NCI-H187 treated with DMSO at 0.1 percent for 48 hours (cell line): ENCODE data around the gene EIF4G3.
"Not testable (repeated sequence)": the region's sequence is repeated elsewhere in the genome, so short reads cannot be mapped to it uniquely, and the experiment has no call there.

Experiments used
- DNase-seq: peaks from one replicate; lab custom pipeline; 2025; lab: John Stamatoyannopoulos, UW

Gene EIF4G3

DNA sequence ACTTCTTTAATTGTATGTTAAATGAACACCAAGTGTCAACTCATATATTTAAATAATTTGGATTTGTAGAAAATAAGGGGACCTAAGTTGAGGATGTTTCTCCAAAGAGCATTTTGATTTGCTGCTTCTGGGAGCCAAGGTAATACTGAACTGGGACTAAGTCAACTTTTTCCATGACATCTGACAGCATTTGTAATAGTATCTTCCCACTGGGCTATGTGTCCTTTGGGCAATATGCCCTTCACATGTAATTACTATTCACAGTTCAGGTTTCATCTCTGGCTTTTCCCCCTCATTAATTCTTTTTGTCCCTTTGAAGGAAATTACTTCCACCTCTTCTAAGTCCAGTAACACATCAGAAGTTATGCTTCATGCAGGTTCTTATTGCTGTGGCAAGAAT, 352.9 kb downstream of the EIF4G3 start:
- no peak for DNase-seq

DNA sequence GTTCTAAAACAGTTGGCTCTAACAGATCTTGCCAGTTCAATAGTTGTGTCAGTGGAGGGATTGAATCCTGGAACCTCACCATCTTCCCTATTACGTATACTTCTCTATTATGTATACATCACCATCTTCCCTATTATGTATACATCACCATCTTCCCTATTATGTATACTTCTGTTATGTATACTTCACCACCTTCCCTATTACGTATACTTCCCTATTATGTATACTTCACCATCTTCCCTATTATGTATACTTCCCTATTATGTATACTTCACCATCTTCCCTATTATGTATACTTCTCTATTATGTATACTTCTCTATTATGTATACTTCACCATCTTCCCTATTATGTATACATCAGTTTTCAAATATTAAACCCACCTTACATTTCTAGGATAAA, 355.2 kb downstream of the EIF4G3 start:
- DNase-seq = no peak

DNA sequence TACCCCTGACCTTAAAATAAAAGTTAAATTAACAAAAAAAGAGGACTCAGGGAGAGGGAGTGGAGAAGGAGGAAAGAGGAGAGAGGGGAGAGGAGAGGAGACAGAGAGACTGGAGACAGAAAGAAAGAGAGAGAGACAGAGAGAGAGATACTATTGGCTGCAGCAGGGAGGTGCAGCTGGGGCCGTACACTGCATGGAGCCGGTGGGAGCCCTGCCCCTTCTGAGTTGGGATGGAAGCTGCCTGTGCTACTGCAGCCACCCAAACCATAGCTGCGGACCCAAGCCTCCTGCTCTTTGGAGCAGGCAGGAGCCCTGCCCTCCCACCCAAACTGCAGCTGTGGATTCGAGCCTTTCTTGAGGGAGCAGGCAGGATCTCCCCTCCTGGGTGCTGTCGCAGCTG, 356.9 kb downstream of the EIF4G3 start:
- DNase-seq = no peak

DNA sequence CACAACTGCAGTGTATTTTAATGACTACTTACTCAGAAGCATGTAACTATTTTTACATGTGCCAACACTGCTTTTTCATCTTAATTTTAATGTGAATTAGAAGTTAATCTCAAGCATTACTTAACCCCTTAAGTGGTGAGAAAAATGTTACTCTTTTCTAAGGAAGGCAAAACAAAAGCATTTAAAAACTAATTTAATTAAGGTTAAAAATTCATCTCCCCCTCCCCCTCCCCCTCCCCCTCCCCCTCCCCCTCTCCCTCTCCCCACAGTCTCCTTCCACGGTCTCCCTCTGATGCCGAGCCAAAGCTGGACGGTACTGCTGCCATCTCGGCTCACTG, 362.2 kb downstream of the EIF4G3 start:
- DNase-seq = no peak

DNA sequence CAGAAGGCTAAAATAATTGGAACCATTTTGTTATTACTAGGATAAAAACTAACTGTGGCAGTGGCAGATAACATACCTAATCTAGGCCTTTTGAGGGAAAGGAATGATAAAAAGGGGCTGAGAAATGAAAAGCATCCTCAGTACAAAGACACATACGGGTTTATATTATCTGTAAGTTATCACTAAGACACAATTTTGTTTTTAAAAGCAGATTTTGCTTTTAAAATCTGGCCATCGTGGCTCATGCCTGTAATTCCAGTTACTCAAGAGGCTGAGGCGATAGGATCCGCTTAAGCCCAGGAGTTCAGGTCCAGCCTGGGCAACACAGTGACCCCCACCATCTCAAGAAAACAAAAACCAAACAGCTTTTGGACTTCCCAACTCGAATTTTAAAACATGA, 364.8 kb downstream of the EIF4G3 start:
- no peak for DNase-seq

DNA sequence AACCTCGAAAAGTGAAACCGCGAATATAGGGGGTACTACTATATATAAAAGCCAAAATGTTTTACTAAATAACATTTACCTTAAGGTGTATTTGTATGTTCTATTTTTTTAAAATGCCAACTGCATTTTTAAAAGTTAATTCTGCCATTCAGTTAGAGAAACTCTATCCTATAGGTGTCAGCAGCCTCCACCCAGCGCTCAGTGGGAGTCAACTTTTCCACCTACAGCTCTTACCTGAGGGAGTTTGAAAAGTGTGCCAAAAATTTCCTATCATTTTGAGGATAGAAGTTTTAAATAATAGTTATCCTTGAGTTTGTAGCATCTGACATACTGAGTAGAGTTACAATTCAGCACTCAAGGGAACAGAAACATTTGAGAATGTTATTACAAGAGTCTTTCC, 383.5 kb downstream of the EIF4G3 start:
- DNase-seq = no peak

DNA sequence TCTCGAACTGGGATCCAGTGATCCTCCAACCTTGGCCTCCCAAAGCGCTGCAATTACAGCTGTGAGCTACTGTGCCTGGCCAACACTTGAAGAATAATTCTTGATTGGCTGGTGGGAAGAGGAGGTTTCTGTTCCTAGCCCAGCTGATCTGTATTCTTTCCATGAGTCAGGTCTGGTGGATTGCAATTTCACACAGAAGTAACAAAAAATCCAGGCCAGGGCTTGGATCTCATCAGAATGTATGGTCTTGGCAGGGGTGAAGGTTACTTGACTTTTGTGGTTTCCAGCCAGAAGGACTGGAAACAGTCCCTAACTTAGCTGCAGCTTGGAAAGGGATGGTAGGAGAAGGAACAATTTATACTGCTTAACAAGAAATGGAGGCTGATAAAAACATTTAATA, 384.5 kb downstream of the EIF4G3 start:
- no peak for DNase-seq

DNA sequence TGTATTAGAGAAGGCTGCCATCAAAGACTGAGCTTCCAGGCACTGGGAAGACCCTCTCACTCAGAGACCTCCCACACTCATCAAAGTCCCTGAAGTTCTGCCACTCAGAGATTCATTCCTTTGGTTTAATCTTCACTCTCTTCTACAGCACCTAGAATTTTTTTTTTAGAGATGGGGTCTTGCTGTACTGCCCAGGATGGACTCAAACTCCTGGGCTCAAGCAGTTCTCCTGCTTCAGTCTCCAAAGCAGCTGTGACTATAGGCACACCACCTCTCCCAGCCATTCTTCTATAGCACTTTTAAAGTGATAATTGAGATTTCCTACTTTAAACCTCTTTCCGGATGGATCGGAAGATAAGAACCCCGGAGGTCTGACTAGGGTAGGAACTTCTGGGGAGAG, 385.9 kb downstream of the EIF4G3 start:
- DNase-seq = no peak

DNA sequence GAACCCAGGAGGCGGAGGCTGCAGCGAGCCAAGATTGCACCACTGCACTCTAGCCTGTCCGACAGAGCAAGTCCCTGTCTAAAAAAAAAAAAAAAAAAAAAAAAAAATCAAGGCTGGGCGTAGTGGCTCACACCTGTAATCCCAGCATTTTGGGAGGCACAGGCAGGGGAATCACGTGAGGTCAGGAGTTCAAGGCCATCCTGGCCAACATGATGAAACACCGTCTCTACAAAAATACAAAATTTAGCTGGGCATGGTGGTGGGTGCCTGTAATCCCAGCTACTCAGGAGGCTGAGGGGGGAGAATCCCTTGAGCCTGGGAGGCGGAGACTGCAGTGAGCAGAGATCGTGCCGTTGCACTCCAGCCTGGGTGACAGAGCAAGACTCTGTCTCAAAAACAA, 387.1 kb downstream of the EIF4G3 start:
- DNase-seq = not testable (repeated sequence)

DNA sequence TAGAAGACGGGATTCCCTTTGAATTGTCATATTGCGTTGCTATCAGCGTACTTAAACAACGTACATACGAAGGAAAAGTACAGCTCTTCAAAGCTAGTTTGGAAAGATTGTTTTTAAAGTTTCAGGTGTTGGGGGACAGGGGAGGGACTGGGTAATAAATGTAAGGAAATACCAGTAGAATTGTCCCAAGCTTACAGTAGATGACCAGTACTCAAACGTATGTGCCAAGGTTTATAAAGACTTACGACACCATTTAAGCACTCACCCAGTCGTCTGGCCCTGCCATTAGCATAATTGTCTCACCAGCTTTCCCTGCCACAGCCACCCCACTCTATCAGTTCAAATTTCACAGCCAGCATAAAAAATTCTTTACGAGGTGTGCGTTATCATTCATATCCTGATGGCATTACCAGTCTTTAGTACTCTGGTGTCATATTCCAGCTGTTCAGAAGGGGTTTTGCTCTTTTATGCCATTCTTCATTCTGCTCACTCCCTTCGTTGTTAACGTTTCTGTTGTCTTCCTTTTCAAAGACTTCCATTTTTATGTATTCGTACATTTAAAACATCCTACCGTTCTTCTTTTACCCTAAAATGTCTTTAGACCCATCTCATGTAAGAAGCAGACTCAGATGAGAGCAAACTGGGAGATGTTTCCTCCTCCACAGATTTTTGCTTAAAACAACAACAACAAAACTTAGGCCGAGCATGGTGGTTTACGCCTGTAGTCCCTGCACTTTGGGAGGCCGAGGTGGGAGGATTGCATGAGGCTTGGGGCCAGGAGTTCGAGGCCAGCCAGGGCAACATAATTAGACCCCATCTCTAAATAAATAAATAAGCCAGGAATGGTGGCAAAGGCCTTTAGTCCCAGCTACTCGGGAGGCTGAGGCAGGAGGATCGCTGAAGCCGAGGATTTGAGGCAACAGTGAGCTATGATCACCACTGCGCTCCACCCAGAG, 388.6 kb downstream of the EIF4G3 start:
- DNase-seq = peak; percentile 28

DNA sequence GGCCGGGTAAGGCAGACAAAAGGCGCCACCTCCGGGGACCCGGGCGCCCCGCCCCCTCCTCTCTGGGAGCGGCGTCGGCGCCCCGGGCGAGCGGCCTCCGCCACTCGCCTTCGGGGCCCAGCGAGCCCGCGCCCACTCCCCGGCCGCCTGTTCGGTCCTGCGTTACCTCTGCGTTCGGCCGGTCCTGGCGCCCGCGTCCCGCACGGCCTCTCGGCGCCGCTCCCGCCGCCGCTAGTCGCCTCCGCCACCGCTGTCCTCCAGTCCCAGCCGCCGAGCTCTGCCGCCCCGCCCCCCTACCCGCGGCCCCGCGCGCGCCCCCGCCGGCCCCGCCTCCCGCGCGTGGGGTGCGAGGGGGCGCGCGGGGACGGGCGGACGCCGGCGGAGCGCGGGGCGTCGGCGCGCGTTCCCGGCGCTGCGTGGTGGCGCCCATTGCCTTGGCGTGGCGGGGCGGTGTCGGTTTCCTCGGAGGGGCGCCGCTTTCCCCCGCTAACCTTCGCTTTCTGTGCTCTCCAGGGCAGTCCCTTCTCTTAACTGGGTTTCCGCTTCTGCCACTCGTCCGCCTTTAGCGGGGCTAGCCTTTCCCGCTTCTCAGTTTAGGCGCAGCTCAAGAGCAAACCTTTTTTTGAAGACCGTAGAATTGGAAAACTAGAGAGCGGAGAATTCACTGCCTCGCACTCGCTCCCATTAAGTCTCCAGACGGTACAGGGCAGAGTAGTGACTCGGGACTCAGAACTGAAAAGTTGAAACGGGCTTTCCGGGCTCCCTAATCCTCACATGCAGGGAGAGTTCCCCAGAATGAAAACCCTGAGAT, 389.5 kb downstream of the EIF4G3 start, which contains the start of gene HP1BP3:
Gene HP1BP3, minus strand, starts transcription at position 279 of the 811 bp plus-strand sequence. CDS start 6,867 bp downstream, outside the sequence.
- no peak for DNase-seq

DNA sequence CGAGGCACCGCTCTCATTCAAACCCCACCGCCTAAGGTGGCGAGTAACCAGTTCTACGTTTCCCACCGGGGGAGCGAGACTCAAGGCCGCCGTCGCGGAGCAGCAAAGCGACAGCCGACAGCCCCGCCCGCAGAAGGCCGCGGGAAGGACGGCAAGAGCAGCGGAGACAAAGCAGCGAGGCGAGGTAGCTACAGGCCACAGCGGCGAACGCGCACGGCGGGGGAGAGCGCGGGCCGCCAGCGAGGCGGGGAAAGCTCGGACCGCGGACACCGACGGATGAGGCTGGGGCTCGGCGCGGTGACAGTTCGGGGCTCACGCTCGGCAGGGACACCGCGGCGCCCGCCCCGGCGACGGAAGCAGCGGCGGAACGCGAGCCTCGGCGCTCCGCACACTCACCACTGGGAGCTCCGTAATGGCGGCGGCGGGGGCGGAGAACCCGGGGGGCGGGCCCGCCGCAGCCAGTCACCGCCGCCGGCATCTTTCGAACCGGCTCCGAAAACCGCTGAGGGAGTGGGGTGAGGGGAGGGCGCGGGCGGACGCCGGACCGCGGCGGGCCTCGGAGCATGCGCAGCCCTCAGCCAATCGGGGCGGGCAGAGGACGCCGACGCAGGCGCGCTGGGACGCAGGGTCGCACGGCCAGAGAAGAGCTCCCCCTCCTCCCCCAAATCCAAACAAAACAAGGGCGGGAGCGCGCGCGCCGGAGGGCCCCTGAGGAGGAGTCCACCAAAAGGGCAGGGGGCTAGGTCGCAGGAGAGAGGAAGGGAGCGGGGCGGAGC, 390.3 kb downstream of the EIF4G3 start:
- peak; percentile 76 for DNase-seq

DNA sequence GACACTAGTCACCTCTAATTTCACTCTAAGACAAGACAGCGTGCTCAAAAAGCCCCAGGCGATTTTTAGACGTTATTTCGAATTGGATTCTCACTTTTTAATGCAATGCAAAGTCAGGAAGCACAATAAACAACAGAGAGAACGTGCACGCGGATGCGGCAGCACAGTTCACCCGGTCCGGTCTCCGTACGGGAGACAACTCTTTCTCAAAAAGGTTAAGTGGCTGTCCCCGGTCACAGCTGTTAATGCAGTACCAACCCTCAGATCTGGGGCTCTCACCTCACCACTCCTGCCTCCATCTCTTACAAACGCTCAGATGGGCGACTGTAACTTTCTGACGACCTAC, 390.8 kb downstream of the EIF4G3 start:
- no peak for DNase-seq

DNA sequence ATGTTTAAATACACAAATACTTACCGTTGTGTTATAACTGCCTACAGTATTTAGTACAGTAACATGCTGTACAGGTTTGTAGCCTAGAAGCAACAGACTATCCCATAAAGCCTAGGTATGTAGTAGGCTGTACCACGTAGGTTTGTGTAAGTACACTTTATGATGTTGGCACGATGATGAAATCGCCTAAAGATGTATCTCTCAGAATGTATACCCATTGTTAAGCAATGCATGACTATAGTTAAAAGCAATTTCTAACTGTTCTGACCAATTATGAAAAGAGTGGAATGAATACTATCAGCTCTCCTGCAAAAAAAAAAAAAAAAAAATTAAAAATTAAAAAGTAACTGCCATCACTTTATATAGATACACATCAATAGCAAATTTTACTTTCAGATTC, 401.0 kb downstream of the EIF4G3 start:
- DNase-seq = no peak

DNA sequence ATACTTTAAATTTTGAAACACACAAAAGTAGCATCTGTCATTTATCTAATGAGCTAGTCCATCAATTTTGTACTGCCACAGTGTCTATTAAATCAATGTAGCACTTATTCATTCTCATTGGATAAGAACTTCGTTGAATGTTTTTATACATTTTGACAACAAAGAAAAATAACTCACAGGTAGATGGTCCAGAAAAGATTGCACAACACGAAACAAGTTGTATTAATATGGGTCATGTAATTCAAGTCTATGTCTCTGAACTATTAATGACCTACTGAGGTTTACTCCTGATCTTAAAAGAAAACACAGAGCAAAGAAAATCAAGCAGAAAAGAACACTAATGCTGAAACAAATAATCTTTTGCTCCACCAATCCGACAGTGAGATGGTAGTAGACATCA, 404.9 kb downstream of the EIF4G3 start:
- DNase-seq = no peak

DNA sequence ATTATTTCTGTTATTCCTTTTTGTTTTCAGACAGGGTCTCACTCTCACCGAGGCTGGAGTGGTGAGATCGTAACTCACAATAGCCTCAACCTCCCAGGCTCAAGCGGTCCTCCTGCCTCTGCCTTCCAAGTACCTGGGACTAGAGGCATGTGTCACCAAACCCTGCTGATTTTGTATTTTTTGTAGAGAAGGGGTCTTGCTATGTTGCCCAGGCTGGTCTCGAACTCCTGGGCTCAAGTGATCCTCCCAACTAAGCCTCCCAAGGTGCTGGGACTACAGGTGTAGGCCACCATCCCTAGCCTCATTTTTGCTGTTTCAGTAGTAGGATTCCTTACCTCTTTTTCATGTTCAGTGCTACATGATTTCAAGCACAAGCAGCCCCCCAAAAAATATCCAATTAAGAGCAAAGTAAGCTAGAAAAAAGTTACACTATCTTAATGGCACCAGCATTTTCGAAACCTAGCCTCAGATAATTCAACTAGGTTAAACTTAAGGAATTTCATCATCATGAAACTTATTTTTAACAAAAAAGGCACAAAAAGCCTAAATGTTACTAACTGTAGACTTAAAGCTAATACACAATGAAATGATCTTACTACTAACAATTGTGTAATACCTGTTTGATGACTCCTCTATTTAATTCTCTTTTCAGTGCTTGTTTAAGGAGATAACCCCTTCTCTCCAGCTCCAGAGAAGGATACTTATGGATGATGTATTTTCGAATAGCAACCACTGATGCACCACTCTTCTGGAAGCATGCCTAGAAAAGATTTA, 406.2 kb downstream of the EIF4G3 start:
- DNase-seq = no peak

DNA sequence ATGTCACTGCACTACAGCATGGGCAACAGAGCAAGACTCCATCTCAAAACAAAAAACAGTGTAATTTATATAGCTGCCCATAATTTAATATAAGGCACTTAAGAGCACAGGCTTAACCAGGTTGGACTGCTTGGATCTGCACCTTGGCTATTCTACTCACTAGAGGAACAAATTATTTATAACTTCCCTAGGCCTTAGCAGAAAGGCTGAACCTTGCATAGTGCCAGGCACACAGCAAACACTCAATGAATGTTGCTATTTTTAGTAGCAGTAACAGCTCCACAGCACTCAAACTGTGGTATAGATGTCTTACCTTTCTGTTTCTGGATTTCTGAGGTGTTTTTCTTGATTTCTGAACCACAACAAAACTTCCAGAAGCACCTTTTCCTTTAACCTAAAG, 409.4 kb downstream of the EIF4G3 start:
- DNase-seq = no peak

DNA sequence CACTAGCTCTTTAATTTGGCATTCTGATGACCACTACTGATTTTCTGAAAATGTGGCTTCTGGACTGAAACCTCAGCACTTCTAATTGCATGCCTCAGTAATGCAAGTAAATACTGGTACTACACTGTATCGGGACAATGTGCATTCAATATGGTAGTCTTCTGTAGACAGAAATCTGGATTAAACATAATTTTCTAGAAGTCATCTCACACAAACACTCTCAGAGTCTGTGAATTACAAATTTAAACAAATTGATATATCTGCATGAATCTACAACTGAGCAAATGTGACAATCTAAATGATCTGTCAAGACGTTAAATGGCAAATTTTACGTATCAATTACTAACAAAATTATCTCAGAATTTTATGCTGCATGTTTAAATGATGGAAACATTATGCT, 413.3 kb downstream of the EIF4G3 start:
- no peak for DNase-seq

DNA sequence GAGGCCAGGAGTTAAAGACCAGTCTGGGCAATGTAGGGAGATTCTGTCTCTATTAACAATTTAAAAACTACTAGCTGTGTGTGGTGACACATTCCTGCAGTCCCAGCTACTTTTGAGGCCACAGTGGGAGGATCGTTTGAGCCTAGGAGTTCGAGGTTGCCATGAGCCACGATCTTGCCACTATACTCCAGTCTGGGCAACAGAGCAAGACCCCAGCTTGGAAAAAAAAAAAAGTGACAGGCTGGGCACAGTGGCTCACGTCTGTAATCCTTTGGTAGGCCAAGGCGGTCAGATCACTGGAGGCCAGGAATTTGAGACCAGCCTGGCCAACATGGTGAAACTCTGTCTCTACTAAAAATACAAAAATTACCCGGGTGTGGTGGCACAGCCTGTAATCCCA, 416.4 kb downstream of the EIF4G3 start:
- DNase-seq = no peak
